Measurements from ENCODE around the gene STAB1.

DNA sequence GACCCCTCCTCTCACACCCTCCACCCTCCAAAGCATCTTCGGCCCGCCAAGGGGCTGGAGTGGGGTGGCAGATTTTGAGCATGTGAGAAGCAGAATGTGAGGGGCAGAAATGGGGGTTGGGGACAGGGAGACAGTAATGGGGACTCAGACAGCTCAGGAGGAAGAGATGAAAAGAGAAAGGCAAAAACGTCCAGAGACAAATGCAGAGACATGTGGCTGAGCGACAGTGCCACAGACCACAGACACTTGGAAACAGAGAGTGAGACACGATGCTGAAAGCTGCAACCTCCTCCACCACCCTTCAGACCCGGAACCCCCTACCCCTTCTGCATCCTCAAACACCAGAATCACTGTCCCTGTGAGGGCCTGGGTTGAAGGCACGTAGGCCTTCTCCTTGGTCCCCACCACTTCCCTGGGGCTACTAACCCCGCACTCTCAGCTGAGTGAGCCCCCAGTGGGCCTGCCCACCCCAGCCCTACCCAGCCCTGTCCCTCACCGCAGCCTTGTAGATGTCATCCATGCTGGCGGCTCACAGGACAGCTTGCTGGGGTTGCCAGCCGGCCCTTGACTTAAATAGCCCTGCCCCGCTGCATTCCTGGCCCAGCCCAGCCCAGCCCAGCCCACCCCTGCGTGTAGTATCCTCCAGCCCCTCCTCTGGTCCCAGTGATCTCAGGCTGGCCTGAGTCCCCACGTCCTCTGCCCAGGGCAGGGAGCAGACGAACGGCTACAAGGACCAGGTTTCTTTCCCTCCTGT is 41.5 kb upstream of the STAB1 start, which contains the start of gene TNNC1:
- TF ChIP-seq CTCF (IDR thresholded peaks at IDR 0.05; ENCODE audit: insufficient read depth, low read length): no peak
- TF ChIP-seq POLR2AphosphoS5 (IDR thresholded peaks at IDR 0.05; ENCODE audit: low read depth): no peak
- no peak for TF ChIP-seq REST (IDR thresholded peaks at IDR 0.05; ENCODE audit: insufficient replicate concordance, low read depth)

Measured in HL-60 (cell line).